ENCODE measurements around the gene GDPD4. TPM values are rescaled to one million over a fixed set of nuclear protein-coding genes. Genes with fewer than 3 reads are reported as not detected.
A peak's percentile ranks its signal among the peaks of the same experiment; 100 is the strongest.

GDPD4 gene
- total RNA-seq, 1 donor from 2014 or later: not detected

- TF ChIP-seq, protein P1, sequence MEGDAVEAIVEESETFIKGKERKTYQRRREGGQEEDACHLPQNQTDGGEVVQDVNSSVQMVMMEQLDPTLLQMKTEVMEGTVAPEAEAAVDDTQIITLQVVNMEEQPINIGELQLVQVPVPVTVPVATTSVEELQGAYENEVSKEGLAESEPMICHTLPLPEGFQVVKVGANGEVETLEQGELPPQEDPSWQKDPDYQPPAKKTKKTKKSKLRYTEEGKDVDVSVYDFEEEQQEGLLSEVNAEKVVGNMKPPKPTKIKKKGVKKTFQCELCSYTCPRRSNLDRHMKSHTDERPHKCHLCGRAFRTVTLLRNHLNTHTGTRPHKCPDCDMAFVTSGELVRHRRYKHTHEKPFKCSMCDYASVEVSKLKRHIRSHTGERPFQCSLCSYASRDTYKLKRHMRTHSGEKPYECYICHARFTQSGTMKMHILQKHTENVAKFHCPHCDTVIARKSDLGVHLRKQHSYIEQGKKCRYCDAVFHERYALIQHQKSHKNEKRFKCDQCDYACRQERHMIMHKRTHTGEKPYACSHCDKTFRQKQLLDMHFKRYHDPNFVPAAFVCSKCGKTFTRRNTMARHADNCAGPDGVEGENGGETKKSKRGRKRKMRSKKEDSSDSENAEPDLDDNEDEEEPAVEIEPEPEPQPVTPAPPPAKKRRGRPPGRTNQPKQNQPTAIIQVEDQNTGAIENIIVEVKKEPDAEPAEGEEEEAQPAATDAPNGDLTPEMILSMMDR (IDR thresholded peaks at IDR 0.05): no peak
- DNase-seq (ENCODE audit: low spot score in 2 of 2): no peak
- H3K27me3 ChIP-seq: no peaks in the 10 kb centered on the region
- H3K4me1 ChIP-seq: no peaks in the 10 kb centered on the region
- no peaks in the 10 kb centered on the region for H3K36me3 ChIP-seq
- H3K27ac ChIP-seq: no peak overlapping the region
- intact Hi-C loops (cut with DNase I): no loop called here
- no peaks in the 10 kb centered on the region for H3K9me3 ChIP-seq
- H3K4me3 ChIP-seq: no peak overlapping the region
These were observed 106.3 kb downstream of the GDPD4 start for GRCh38 chr11:77195071-77195755.

GRCh38 chr11:77193911-77194830, 107.3 kb downstream of the GDPD4 start:
- no peak overlapping the region for H3K4me3 ChIP-seq
- no peaks in the 10 kb centered on the region for H3K27me3 ChIP-seq
- H3K9me3 ChIP-seq: no peaks in the 10 kb centered on the region
- no peaks in the 10 kb centered on the region for H3K4me1 ChIP-seq
- no peaks in the 10 kb centered on the region for H3K36me3 ChIP-seq
- TF ChIP-seq, protein P1 (IDR thresholded peaks at IDR 0.05): no peak
- intact Hi-C loops (cut with DNase I): no loop called here
- no peak overlapping the region for H3K27ac ChIP-seq
- no peak for DNase-seq (ENCODE audit: low spot score in 2 of 2)

DNA sequence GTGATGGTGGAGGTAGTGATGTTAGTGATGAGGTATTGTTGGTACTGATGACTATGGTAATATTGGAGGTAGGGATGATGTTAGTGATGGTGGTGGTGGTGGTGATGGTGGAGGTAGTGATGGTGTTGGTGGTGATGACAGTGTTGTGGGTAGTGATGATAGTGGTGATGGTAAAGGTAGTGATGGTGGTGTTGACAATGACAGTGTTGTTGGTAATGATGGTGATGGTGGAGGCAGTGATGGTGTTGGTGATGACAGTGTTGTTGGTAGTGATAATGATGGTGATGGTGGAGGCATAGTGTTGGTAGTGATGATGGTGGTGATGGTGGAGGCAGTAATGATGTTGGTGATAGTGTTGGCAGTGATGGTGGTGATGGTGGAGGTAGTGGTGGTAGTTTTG, 108.3 kb downstream of the GDPD4 start:
- H3K4me1 ChIP-seq: no peaks in the 10 kb centered on the region
- no peaks in the 10 kb centered on the region for H3K27me3 ChIP-seq
- H3K27ac ChIP-seq: no peak overlapping the region
- no peaks in the 10 kb centered on the region for H3K36me3 ChIP-seq
- no peak for DNase-seq (ENCODE audit: low spot score in 2 of 2)
- H3K4me3 ChIP-seq: no peak overlapping the region
- intact Hi-C loops (cut with DNase I): no loop called here
- TF ChIP-seq, protein P1 (IDR thresholded peaks at IDR 0.05): no peak
- no peaks in the 10 kb centered on the region for H3K9me3 ChIP-seq

DNA sequence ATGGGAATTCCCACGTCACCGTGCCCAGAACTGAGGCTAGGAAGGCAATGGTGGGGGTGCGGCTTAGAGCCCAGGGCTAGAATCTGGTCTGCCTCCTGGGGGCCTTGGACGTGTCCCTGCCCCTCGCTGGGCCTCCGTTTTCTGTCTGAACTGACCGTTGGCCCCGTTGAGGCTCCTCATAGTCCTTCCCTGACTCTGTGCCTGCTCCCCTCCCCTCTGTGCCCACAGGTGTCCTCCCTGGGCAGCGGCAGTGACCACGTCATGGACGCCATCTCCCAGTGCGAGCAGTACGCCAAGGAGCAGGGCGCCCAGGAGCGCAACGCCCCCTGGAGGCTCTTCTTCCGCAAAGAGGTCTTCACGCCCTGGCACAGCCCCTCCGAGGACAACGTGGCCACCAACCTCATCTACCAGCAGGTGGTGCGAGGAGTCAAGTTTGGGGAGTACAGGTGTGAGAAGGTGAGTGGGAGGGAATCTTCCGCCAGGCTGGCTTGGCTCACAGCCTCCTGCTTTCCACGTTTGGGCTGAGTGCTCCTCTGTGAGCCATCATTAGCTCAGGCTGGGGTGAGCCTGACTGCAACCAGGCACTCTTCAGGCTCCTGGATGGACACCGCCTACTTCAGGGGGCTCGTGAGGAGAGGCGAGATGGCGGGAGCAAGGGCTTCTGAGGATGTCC, 109.5 kb downstream of the GDPD4 start:
- TF ChIP-seq, protein P1 (IDR thresholded peaks at IDR 0.05): peak in 1 of 3 experiments; percentile 9
- Histone ChIP-seq H3K4me1 (no peaks in the 10 kb centered on the region), H3K36me3 (no peaks in the 10 kb centered on the region), H3K9me3 (no peaks in the 10 kb centered on the region), H3K4me3 (no peak overlapping the region), H3K27ac (no peak overlapping the region), H3K27me3 (no peaks in the 10 kb centered on the region)
- no peak for DNase-seq (ENCODE audit: low spot score in 2 of 2)
- intact Hi-C loops (cut with DNase I): no loop called here

GRCh38 chr11:77191429-77191822, 110.1 kb downstream of the GDPD4 start:
- no peaks in the 10 kb centered on the region for H3K36me3 ChIP-seq

More at GRCh38 chr11:77191429-77191822, 110.1 kb downstream of the GDPD4 start:
- H3K9me3 ChIP-seq: no peaks in the 10 kb centered on the region
- no peak for DNase-seq (ENCODE audit: low spot score in 2 of 2)
- no peak overlapping the region for H3K27ac ChIP-seq
- intact Hi-C loops (cut with DNase I): no loop called here
- TF ChIP-seq, protein P1 (IDR thresholded peaks at IDR 0.05): no peak
- H3K4me1 ChIP-seq: no peaks in the 10 kb centered on the region
- no peaks in the 10 kb centered on the region for H3K27me3 ChIP-seq
- no peak overlapping the region for H3K4me3 ChIP-seq

Data from ascending aorta (tissue), 2 donors.